NCI-H1694 treated with DMSO at 0.1 percent for 48 hours (cell line): Measurements from ENCODE around the gene PDCL3.
A peak's percentile ranks its signal among the peaks of the same experiment; 100 is the strongest.

Source experiments
- DNase-seq: peaks from one replicate; lab custom pipeline; 2025; lab: John Stamatoyannopoulos, UW

The PDCL3 gene

DNA sequence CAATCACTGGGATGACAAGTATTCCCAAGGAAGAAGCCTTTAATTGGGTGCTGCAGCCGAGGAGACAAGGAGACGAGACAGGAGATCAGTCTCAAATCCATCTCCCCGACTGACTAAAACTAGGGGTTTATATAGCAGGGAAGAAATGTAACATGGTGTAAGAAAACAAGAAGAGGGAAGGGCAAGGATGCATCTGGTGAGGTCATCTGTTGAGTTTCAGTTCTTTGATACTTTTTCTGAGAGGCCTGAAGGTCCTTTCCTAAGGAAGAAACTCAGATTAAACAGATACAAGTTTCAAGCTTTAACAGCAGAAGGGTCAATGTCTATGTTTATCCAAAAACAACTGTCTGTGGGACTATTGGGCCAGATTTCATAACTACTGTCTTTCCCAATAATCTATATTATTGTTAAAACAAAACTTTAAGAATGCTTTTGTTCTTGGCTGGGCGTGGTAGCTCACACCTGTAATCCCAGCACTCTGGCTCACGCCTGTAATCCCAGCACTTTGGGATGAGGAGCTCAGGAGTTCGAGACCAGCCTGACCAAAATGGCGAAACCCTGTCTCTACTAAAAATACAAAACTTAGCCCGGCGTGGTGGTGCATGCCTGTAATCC lies 2.5 kb upstream of the PDCL3 start:
- DNase-seq: no peak

DNA sequence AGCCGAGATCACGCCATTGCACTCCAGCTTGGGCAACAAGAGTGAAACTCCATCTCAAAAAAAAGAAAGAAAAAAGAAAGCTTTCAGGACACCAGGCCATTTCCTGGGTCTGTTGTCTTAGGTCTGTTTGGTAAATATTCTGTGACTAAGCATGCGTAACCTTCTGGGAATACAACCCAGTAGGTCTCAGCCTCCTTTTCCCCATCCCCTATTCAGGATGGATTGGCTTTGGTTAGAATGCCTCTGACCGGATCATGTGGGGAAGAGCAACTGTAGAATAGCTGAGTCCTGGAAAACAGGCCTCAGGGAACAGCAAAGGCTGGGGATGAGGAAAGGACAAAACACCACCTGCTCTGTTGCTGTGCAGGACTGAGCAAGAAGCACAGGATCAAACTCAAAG lies 1.6 kb upstream of the PDCL3 start:
- no peak for DNase-seq

DNA sequence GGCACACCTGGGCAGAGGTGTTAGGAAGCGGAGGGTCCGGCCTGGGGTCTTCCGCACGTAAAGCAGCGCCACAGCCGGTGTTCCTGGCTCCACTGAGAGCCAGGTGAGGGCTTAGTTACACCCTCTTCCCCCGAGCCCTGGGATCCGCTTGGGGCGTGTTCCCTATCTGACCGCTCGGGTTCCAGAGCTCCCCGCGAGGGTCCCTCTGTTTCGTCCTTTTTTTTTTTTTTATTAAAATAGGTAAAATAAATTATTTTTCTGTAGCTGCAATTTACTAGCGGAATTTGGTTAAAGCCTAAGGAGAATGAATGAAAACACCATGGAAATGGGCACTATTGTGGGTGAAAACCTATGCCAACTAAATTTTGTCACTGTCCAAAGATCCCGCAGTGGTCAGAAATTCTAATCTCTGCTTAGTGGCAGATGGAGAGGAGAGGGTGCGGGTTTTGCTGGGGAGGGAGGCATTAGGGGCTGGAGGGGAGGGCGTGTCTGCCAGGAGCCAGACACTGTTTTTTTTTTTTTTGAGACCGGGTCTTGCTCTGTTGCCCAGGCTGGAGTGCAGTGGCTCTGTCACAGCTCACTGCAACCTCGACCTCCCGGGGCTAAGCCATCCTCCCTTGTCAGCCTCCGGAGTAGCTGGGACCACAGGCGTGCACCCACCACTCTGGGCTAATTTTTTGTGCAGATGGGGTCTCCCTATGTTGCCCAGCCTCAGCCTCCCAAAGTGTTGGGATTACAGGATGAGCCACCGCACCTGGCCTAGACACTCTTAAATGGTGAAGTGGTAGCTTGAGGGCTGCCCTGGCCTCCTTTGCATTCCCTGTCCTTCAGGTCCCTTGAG lies 834 bp downstream of the PDCL3 start:
- DNase-seq: no peak

DNA sequence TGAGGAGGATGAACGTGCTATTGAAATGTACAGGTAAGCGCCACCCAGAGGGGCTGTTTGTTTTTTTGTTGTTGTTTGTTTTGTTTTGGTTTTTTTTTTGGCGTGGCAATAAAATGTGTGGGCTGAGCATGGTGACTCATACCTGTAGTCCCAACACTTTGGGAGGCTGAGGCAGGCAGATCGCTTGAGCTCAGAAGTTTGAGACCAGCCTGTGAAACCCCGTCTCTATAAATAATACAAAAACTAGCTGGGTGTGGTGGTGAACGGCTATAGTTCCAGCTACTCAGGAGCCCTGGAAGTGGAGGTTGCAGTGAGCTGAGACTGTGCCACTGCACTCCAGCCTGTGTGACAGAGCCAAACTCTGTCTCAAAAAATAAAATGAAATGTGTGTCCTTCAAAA lies 6.2 kb downstream of the PDCL3 start:
- DNase-seq: no peak

DNA sequence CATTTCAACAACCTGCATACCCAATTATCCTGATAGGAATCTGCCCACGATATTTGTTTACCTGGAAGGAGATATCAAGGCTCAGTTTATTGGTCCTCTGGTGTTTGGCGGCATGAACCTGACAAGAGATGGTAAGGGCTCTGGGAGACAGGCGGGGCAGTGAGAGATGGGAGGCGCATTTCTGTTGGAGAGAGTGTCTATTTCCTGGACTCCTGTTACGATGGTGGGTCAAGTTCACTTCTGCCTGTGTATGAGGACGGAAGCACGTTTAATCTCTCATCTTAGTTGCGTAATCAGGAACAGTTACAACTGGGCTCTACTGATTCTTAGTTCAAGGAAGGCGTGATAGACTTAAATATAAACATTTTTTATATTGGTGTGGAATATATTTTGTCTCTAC lies 8.9 kb downstream of the PDCL3 start:
- DNase-seq: no peak

DNA sequence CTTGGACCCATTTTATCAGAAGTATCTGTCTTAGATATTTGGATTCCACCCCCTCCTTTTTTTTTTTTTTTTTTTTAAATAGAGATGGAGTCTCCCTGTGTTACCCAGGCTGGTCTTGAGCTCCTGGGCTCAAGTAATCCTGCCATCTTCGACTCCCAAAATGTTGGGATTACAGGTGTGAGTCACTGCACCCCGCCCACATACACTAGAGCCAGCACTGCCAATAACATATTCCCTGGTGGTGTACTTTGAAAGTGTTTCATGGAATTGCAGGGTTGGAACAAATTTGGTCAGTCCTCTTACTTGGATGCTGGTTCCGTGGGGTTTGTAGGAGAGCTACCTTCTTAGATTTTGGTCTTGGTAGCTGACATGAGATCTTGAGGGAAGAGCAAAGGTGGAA lies 15.0 kb downstream of the PDCL3 start:
- DNase-seq: no peak

DNA sequence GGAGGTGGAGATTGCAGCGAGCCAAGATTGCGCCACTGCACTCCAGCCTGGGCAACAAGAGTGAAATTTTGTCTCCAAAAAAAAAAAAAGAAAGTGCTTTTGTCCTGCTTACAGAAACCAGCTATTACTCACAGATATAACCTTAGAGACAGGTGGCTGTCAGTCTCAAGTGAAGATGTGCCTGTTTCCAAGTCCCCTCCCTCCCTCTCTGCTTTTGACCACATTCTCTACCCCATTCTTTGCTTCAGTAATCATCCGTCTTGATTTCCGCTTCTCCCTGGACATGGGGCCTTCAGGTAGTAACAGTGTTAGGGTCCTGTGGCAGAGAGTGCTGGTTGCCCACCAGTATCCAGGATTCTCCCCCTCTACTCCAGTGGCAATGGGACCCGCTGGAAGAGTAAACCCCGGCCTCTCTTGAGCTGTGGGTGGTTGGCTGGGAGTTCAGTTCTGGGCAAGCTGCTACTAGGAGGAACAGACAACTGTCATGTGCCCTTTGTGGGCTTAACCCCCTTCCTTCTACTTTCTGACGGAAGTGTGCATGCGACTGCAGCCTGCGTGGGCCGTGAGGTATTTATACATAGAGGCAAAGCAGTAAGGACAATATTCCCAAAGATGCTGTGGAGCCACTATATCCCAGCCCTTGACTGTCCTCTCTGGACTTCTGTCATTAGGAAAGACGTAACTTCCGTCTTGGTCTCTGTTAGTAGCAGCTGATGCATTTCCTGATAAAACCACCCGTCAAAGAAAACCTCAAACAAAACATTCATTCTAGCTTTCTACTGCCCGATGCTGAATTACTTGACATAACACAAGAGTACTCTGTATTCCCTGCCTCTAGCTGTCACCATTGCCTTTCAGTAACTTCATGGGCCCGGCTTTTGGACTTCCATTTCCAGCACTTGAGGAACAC lies 17.8 kb downstream of the PDCL3 start:
- DNase-seq: no peak

DNA sequence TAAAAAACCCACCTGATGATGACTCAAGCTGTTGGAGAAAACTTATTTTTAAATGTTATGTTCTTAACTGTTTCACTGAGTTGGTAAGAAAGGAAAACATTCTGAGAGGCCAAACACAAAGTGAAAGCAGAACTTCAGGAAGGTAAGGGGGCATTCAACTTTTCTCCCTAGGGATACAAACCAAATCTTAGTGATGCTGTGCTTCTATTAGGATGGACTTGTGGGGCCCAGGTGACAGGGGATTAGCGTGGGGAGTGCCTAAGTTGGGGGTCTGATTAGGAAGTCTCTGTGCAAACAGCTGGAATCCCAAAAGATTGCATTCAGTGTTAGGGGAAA lies 18.5 kb downstream of the PDCL3 start:
- no peak for DNase-seq

DNA sequence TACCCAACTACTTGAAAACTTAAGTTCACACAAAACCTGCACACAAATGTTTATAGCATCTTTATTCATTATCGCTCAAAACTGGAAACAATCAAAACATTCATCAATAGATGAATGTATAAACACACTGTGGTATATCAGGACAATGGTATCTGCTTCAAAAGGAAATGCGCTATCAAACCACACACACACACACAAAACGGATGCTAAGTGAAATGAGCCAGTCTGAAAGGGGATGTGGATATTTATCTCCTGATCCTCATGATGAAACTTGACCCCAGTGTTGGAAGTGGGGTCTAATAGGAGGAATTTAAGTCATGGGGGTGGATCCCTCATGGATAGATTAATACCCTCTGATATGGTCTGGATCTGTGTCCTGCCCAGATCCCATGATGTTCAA lies 22.0 kb downstream of the PDCL3 start:
- no peak for DNase-seq

DNA sequence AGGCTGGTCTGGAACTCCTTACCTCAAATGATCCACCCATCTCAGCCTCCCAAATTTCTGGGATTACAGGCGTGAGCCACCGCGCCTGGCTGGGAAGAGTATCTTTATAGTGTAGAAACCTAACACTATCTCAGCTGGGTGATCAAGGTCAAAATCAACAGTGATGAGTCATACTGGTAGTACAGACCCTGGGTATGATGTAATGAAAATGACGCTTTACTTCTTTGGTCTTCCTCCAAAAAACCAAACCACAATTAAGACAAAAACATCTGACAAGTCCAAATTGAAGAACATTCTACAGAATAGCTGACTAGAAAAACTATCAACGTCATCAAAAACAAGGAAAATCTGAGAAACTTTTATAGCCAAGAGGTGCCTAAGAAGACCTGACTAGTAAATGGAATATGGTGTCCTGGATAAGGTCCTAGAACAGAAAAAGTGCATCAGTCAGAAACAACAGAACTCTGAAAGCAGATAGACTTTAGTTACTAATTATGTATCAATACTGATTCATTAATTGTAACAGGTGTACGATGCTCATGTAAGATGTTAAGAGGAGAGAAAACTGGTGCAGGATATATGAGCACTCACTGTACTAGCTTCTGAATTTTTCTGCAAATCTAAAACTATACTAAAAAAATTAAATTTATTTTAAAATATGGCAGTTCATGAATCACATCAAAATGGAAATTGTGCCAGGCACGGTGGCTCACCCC lies 25.4 kb downstream of the PDCL3 start:
- no peak for DNase-seq

DNA sequence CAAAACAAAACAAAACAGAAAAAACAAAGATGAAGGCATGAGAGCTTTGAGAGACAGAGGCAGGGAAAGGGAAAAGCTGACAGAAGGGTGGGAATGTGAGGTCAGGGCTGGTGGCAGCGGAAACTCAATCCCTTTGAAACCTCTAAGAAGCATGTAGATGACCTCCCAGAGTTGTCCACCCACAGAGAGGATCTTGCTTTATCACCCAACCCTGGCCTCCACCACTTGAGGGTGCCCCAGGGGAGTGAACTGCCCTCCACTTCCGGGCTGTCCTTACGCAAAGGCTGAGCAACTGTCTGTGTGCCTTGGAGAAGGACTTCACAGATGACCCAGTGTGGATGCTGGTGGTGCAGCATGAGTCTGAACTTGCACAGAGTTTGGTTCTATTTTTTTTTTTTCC lies 26.7 kb downstream of the PDCL3 start:
- DNase-seq: no peak

DNA sequence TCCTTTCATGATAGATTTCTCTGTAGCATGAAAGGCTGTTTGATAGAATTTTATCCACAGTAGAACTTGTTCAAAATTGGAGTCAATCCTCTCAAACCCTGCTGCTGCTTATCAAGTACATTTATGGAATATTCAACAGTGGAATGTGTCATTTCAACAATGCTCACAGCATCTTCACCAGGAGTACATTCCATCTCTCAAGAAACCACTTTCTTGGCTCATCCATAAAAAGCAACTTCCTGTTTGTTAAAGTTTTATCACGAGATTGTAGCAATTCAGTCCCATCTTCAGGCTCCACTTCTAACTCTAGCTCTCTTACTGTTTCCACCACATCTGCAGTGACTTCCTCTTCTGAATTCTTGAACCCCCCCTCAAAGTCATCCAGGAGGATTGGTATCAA lies 29.4 kb downstream of the PDCL3 start:
- no peak for DNase-seq

DNA sequence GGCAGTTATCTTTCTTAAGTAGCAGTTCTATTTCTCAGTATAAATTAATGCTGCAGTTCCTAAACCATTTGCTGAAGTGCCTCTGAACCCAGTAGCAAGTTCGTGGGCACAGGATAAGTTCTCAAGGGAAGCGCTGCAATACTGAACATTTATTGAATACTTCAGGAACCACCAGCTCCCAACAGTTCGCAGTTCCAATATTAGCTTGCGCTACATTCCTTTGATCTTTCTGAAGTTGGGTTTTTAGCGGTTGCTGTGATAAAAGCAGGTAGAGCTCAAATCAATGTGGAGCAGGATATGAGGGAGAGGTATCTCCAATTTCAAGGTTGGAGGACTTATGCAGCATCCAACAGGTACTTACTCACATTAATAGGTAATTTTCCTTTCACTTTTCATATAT lies 33.7 kb downstream of the PDCL3 start:
- DNase-seq: no peak

DNA sequence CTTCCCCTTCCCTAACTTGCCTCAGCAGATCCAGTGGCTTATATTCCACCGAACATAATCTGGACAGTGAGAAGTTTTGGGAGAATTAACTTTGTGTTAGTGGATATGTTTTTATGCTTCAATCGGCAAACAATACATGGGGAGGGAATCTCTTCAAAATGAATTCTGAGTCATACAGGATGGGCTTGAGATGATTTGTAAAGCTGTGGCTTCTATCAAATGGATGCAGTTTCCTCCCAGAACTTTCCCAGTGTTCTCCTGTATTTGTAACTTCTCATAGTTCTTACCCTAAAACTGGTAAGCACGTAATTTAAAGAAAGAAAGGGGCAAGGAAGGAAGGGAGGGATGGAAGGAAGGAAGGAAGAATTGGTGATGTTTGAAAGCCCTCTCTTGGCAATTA lies 36.8 kb downstream of the PDCL3 start:
- DNase-seq: no peak

DNA sequence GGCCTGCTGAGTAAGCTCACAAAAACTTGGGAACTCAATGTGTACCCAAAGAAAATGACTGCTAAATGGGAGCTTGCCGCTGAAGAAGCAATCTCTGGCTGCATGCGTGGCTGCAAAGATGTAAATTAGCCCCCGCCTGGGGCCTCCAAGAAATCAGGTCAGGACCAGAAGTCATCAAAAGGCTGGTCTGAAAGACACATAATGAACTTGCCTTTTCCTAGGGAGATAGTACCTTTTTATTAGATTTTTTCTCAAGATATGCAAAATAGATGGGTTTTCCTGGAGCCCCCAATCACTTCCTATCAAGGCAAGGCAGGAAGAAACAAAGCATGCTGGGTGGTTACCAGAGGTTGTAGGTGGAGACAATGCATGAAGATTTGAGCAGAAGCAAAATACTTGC lies 38.9 kb downstream of the PDCL3 start:
- no peak for DNase-seq

DNA sequence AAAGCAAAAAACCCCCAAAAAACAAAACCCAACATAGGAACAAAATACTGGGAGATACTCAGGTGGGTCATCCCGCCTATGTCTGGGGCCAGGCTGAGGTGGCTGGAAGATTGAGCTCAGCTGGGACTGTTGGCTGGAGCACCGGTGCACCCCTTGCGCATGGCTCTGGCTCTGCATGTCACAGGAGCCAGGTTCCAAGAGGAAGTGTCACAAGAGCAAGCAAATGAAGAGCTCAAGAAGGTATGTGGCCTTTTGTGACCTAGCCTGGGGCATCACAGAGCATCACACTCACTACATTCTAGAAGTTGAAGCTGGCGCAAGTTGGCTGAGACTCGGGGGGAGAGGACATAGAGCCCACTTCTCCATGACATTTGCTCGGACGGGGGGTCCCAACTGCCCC lies 40.6 kb downstream of the PDCL3 start:
- no peak for DNase-seq

DNA sequence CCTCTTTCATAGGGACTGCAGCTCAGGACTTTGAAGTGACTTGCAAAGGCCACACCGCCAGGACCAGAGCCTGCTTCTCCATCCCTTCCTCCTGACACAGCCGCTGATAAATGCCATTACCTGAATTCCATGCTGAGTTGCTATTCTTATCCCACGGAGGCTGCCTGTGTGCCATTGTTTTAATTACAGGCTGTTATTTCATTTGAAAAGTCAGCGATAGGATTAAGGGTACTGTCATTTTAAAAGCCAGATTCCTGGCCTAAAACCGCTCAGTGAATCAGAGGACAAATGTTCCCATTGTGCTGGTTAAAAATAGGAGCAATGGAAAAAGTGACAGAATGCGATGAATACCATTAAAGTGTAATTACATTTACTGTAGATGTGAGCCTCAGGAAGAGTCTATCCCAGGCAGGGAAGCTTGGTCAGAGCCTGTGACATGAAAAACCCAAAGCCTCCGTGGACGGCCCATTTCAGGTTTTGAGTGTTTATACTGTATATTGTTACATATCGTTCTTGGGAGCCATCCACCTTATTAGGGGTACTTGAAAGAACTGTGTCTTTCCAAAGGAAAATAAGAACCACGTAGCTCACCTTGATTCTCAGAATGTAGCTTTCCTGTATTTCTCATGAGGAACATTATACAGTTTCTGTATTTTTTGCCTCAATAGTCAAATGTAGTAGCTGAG lies 41.3 kb downstream of the PDCL3 start:
- no peak for DNase-seq

DNA sequence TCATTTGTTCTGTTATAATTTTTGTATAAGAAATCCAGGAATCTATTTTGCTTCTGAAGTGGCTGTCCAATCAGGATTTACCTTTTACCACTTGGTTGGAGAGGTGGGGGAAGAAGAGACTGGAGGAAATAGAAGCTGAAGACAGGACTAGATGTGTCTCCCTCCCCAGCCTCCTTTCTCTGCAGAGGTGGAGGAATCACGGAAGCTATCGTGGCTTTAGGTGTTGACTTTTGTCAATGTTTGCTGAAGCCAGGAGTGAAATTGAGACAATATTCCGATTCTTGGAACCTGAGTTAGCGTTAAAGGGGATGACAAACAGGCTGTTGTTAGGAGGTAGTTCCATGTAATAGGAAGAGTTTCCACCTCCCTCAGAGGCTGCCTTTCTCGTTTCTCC lies 43.5 kb downstream of the PDCL3 start:
- no peak for DNase-seq

DNA sequence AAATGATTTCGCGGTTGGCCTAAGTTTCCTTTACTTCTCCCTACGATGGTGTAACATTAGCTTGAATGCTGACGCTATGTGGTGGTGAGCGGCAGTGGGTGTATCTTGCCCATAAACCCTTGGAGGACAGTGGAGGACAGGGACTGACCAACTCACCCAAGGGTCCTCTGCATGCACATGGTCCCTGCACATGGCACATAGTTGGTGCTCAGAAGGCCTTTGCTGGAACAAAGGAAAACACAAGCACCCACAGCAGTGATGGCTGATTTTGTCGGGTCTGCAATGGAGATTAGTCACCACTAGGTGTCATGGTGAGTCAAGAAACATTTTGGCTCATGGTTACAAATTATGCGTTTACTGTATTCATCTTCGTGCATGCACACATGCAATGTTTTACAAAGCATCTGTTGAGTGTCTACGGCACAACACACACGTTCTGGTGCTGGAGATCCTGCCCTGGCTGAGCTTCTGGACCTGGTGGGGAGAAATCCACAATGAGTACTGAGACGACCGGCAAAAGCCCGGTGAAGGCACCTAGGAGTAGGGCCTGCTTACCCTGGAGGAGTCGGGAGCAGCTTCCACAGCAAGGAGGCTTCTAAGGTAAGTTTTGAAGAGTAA lies 44.0 kb downstream of the PDCL3 start:
- DNase-seq: peak; percentile 20

DNA sequence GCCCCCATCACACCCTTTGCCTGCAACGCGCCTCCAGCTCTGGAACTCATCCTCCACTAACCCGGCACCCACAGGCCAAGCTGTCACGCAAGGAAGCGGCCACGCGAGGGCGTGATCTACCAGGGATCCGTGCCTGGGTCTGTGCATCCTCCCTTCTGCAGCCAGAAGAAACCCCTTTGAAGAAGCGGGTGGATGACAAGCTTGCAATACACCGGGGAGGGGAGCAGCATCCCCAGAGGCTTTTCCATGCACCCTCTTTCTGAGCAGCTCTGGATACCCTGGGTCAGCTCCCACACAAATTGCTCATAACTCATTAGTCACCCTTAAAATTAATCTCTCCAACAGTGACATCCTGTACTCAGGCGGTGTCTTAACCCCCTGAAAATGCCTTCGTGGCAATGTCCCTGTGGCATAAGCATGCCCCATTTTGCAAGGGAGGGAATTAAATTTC lies 47.6 kb downstream of the PDCL3 start:
- peak; percentile 19 for DNase-seq
